Measurements from ENCODE around the gene ONECUT3.
"Not testable (repeated sequence)": the region's sequence is repeated elsewhere in the genome, so short reads cannot be mapped to it uniquely, and the experiment has no call there.

ONECUT3 gene

DNA sequence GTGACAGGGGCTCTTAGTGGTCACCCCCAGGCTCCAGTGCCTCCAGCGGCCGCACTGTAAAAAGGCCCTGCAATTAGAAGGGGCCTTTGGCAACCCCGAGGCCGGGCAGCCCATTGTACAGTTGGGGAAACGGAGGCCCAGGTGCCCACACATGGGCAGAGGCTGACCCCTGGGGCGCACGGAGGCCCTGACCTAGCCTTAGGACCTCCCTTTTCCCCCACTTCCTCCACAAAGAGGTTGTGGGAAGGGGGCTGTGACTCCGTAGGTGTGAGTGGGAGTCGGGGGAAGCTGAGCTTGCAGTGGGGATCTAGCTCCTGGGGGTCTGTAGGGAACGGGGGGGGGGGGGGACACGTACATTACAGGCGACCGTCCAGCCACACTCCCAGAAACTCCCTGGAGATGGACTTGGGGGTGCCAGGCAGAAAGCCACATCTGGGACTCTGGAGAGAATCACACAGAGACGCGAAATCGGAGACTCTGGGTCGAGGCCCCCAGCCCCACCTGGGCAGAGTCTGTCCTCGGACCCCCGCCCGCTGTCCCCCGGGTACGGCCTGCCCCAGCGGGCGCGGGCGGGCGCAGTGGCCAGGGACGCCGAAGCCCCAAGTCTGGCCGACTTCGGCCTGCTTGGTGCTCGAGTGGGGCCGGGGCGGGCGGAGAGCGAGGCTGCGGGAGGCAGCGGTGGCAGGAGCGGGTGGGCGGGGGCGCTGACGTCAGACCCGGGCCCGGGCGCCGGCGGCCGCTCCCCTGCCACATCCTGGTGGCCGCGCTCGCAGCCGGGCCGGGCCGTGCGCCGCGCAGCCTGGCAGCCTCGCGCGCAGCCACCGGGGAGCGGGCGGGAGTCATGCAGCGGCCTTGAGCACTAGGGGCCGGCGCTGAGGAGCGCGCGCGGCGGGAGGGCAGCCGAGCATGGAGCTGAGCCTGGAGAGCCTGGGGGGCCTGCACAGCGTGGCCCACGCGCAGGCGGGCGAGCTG, at the start of gene ONECUT3:
Gene ONECUT3, plus strand, starts transcription at position 750 of the 972 bp plus-strand sequence. Its CDS starts 157 bp downstream, at position 907.
- no peak for DNase-seq

DNA sequence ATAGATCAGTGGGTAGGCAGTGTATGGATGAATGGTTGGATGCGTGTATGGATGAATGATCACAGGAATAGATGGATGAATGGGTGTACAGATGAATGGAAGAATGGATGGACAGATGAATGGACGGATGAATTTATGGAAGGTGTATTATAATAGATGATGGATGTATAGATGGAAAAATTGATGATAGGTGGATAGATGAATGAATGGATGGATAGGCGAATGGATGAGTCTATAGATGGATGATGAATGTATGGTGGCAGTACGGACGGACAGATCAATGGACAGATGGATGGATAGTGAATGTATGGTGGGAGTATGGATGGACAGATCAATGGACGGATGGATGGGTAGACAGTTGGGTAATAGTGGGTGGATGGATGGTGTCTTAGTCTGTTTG, 49.0 kb upstream of the ONECUT3 start:
- DNase-seq, result no peak

DNA sequence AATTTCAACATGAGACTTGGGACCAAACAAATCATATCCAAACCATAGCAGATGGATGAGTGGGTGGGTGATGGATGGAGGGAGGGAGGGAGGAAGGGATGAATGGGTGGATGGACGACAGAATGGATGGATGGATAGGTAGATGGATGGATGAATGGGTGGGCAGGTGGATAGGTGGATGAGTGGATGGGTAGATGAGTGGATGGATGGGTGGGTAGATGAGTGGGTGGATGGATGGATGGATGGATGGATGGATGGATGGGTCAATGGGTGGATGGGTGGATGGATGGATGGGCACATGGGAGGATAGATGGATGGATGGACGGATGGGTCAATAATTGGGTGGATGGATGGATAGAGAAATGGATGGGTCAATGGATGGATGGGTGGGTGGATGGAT, 47.9 kb upstream of the ONECUT3 start:
- no peak for DNase-seq

DNA sequence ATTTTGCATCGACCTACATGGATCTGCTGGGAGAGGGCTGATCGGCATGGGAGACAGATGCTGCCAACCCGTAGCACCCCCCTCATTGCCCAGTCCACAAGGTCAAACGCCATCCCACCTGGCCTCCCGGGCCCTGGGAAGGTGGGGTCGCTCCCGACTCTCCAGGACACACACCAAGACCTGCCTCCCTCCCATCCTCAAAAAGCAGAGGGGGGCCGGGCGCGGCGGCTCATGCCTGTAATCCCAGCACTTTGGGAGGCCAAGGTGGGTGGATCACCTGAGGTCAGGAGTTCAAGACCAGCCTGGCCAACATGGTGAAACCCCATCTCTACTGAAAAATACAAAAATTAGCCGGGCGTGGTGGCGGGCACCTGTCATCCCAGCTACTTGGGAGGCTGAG, 46.7 kb upstream of the ONECUT3 start:
- DNase-seq, result not testable (repeated sequence)

DNA sequence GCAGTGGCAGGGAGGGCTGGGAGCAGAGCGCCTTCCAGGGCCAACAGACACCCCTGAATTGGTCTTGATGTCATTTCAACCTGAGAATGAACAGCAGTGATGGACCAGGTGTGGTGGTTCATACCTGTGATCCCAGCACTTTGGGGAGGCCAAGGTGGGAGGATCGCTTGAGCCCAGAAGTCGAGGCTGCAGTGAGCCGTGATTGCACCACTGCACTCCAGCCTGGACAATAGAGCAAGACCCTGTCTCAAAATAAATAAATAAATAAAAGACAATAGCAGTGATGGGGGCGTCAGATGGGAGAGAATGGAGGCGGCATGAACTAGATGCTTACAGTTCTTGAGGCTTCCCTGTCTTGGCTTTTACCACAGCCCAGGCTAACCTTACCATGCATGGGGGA, 46.1 kb upstream of the ONECUT3 start:
- DNase-seq, result no peak

DNA sequence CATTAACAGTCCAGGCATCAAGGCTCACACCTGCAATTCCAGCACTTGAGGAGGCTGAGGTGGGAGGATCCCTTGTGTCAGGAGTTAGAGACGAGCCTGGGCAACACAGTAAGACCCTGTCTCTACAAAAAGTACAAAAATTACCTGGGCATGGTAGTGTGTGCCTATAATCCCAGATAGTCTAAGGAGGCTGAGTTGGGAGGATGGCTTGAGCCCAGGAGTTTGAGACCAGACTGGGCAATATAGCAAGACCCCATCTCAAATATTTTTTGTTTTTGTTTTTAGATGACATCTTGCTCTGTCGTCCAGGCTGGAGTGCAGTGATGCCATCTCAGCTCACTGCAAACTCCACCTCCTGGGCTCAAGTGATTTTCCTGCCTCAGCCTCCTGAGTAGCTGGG, 40.1 kb upstream of the ONECUT3 start:
- no peak for DNase-seq

DNA sequence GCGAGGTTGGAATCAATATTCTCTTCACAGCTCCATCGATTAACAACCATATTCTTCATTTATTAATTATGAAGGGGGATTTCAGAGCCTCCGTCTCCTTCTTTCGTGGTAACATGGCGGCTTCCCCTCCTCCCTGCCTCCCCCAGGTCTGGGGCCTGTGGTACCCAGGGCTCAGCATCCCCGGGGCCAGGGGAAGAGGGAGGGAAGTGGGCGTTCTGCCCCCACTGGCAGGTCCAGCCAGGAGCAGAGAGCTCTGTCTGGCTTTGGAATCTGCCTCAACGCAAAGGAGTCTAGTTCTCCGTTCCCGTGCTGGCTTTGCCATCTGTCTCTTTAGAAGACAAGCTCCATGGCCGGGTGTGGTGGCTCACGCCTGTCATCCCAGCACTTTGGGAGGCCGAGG, 37.8 kb upstream of the ONECUT3 start:
- no peak for DNase-seq

DNA sequence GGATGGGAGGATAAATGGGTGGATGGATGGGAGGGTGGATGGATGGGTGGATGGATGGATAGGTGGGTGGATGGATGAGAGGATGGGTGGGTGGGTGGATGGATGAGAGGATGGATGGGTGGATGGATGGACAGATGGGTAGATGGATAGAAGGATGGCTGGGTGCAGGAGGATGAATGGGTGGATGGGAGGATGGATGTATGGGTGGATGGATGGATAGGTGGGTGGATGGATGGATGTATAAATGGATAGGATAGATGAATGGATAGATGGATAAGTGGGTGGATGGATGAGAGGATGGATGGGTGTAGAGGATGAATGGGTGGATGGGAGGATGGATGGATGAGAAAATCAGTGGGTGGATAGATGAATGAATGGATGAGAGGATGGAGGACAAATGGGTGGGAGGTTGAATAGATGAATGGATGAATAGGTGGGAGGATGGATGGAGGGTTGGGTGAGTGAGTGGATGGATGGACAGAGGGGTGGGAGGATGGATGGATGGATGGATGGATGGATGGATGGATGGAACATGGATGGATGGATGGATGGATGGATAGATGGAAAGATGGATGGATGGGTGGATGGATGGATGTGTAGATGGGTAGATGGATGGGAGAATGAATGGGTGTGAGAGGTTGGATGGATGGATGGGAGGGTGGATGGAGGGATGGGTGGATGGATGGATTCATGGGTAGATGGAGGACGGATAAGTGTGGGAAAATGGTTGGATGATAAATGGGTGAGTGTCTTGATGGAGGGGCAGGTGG, 35.9 kb upstream of the ONECUT3 start:
- DNase-seq, result no peak

DNA sequence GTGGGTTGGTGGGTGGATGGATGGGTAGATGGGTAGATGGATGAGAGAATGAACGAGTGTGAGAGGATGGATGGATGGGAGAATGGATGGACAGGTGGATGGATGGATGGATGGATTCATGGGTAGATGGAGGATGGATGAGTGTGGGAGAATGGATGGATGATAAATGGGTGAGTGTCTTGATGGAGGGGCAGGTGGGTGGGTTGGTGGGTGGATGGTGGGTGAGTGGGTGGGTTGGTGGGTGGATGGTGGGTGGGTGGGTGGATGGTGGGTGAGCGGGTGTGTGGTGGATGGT, 35.4 kb upstream of the ONECUT3 start:
- DNase-seq, result no peak

DNA sequence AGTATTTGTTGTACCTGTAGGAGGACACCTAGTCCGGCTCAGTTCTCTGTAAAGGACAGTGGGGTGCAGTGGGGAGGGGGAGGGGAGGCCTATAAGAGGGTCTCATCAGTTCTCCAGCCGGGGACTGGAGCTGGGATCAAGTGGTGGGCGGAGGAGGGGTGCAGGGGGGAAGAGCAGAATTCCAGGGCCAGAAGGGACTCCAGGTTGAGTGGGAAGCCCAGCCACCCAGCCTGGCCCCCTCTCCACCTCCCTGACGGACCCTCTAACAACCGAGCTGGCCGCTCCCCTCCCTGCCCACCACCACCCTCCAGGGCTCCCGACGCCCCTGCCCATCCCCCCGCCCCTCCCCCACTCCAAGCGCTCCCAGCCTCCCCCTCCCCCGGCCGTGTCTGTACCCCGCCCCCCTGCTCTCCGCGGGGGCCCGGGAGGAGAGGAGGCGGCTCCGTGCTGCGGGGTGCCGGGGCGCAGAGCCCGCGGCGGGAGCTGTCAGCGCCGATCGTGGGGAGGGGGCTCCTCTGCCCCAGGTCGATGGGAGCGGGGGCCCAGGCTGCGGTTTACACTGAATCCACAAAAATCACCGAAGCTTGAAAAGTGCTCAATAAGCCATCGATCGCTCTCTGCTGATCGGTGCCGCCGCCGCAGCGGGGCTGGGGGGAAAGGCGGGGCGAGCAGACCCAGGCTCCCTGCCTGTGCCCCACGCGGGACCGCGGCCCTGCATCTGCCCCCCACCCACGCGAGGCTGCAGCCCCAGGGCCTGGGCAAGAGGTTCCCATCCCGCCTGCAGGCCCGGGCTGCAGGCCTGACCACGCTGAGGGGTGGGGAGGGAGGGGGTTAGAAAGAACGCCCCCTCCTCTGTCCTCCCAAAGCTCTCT, 34.6 kb upstream of the ONECUT3 start:
- no peak for DNase-seq

DNA sequence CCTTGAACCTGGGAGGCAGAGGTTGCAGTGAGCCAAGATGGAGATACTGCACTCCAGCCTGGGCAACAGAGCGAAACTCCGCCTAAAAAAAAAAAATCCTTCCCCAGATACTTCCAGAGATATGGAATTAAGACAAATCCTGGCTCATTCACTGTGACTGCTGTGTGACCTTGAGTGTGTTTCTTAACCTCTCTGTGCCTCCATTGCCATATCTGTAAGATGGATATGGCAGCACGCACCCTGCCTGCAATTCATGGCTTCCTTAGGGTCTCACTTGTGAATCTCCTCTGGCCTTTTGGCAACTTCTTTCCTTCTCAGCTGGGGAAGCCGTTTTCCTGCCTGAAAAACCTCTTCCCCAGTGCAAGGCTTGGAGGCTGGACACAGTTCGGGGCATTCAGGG, 33.8 kb upstream of the ONECUT3 start:
- DNase-seq, result no peak

DNA sequence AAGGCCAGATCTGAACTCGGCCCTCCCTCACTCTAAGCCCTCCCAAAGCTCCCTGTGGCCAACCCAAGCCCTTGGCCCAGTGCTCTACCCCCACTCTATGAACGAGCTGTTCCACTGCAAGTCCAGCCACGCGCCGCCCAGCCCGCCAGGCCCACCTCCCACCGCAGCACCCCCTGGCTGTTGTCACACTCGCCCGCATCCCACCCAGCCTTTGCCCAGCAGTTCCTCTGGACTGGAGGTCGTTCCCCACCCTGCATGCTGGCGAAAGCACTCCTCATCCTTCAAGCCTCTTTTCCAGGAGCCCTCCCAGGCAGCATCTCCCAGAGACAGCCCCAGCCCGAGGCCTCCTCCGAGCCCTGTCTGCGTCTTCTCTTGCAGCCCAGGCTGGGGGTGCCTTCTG, 33.1 kb upstream of the ONECUT3 start:
- no peak for DNase-seq

DNA sequence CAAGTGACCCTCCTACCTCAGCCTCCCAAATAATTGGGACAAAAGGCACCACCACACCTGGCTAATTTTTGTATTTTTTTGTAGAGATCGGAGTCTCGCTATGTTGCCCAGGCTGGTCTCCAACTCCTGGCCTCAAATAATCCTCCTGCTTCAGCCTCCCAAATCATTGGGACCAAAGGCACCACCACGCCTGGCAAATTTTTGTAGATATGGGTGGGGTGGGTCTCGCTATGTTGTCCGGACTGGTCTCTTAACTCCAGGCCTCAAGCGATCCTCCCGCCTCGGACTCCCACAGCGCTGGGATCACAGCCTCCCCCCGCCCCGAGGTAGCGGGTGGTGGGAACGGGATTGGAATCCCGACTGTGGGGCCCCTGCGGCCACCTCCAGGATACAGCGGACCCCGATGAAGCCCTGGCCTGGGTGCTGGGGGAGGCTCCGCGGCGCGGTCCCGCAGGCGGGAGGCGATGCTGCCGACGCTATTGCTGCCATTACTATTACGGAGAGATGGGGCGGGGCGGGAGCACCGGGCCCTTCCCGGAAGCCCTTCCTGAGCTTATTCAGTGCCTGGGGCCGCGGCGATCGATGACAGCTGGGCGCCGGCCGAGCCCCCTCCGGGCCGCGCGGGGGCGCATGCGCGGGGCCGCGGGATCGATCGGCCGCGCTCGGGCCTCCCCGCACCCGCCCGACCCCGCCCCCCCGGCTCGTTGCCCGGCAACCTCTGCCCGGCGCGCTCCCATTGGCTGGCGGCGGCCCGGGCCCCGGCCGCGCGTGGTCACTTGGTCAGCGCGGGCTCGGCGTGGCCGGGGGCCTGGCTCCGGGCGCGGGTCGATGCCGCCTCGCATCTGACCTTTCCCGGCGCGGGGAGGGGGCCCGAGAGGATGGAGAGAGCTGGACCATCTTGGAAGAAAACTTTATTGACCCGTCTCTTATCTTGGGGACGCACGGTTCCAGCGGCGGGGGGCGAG, 27.9 kb upstream of the ONECUT3 start:
- DNase-seq, result no peak

DNA sequence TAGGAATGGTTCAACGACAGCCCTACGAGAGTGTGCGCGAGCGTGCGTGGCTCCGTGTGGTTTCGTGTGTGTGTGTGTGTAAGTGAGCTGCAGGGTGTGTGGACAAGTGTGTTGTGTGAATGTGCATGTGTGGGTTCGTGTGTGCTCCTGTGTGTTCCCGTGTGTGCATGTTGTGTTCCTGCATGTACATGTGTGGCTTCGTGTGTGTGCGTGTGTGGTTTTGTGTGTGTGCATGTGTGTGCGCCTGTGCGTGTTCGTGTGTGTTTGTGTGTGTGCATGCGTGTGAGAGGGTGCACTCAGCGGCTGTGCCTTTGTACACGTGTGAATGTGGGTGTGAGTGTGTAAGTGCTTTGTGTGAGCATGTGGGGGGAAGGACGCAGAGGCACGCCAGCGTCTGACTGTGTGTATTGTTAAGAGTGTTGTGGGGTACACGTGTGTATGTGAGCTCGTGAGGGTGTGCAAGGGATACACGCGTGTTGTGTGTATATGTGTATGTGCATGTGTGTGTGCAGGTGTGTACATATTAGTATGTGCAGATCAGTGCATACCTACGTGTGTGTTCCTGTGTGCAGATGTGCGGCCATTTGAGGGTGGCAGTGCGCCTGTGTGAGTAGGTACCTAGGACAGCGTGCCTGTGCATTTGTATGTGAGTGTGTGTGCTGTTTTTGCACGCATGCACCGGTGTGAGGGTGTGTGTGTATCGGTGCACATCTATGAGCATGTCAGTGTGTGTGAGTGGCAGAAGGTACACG, 24.3 kb upstream of the ONECUT3 start:
- DNase-seq, result no peak

DNA sequence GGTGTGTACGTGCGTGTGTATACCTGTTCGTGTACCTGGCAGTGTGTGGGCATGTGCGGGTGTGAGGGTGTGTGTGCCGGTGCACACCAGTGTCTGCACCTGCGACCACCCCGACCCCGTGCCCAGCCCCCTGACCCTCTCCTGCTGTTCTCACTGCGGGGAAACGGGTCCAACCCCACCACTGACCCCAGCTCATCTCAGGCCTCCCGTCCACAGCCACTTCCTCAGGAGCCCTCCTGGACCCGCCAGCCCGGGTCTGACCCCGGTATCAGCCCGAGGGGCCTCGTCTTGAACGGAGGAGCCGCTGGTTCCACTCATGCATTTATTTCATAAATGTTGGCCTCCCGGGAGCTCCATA, 23.8 kb upstream of the ONECUT3 start:
- DNase-seq, result no peak

DNA sequence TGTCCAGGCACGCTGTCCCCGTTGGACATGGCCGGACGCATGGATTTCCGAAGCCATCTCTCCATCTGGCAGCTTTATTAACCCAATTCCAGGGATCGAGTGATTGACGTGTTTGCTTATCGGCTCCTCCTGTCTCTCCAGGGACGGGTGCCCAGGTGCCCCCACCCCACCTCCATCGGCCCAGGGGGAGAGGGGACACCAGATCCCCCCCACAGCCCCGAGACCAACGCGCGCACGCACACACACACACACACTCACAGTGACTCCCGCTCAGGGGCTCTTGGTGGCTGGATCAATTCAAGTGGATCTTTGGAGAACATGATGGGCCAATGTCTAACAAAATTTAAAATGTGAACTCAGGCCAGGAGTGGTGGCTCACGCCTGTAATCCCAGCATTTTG, 23.1 kb upstream of the ONECUT3 start:
- DNase-seq, result no peak

DNA sequence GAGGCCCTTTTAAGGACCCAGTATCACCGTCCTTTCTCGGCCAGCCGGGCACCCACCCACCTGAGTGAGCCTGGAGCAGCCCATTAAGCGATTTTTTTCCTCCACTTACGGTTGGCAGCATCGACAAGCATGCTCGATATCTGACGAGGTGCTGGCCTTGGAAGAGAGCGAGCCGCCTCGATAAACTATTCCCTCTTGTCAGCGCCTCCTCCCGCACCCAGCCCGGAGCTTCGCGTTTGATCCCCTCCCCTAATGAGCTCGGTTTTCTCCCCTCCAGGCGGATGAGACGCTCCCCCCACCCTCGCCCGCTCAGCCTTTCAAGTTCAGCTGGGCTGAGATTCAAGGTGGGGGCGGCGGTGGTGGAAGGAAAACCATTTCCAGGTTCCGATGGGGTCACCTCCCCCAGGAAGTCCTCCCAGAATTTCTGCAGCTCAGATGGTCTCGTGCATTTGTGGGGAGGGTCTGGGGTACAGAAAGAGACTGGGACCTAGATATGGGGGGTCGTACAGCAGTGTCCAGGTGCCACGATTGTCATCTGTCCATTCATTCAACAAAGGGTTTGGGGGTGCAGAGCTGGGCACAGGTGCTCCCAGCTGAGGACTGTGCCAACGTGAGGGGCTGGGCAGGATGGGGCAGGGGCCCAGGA, 18.9 kb upstream of the ONECUT3 start:
- DNase-seq, result no peak

DNA sequence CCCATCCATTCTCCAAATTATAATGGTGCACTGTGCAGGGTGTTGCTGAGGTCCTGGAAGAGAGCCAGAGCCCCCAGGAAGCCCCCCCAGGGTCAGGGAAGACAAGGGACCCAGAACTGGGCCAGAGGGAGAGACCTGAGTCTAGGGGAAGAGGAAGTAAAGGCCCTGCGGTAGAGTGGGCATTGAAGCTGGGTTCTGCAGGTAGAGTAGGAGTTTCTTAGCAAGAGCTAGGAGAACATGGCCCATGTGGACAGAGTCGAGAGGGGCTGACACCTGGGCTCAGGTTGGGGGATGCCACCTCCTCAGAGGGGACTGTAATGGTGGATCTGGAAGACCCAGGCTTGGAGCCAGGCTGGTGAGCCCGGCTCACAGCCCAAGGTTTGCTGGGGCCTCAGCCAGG, 17.0 kb upstream of the ONECUT3 start:
- no peak for DNase-seq

DNA sequence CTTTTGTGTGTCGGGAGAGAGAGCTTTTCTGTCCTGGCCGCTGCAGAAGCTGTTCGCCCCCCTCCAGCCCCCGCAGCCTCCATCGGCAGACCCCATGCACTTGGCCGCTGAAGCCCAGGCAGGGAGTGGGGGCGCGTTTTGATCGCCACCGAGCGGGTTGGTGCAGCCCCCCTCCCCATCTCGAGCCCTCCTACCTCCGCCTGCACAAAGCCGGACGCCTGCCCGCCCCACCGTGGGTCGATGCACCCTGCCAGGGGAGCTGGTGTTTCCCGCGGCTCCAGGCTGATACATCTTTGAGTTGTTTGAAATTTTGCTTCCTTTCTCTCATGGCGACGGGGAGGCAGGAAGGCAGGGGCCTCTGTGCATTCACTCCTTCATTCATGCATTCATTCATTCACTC, 16.4 kb upstream of the ONECUT3 start:
- no peak for DNase-seq

DNA sequence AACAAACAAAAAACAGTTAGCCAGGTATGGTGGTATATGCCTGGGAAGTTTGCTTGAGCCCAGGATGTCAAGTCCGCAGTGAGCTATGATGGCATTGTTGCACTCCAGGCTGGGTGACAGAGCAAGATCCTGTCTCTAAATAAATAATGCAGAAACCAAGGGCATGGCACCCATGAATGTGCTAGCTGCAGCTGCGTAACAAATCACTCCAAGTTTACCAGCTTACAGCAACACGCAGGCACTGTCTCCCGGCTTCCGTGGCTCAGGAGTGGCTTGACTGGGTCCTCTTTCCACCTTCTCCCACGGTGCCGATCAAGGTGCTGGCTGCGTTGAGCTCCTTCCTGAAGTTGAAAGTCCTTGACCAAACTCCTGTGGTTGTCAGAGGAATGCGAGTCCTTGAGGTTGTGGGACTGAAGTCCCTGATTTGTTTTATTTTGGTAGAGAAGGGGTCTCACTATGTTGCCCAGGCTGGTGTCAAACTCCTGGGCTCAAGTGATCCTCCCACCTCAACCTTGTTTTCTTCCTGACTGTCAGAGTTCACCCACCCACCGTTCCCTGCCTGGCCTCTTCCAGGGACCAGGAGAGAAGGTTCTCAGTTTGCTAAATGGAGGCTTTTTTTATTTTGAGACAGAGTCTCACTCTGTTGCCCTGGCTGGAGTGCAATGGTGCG, 13.2 kb upstream of the ONECUT3 start:
- DNase-seq, result no peak

Measured in NCI-H2029 treated with DMSO at 0.1 percent for 48 hours (cell line).